Medulla oblongata (tissue), 1 donor: ENCODE data around the gene PTPRD.

Experiments
- DNase-seq: peaks from one replicate; pipeline ENCODE4 v3.0.0-alpha.2; 2015; ENCODE audit errors: extremely low spot score

Gene PTPRD

GRCh38 chr9:10173561-10173960 is 439.2 kb downstream of the PTPRD start:
- no peak for DNase-seq

GRCh38 chr9:10172476-10172875 is 440.3 kb downstream of the PTPRD start:
- no peak for DNase-seq

- no peak for DNase-seq
Observed at GRCh38 chr9:10168241-10168640, 444.6 kb downstream of the PTPRD start.

- DNase-seq: no peak
Observed at GRCh38 chr9:10148796-10149195, 464.0 kb downstream of the PTPRD start.

GRCh38 chr9:10146517-10147331 is 466.1 kb downstream of the PTPRD start:
- DNase-seq: no peak

- DNase-seq: no peak
Observed at GRCh38 chr9:10144355-10144754, 468.4 kb downstream of the PTPRD start.

GRCh38 chr9:10135553-10135952 is 477.2 kb downstream of the PTPRD start:
- no peak for DNase-seq

GRCh38 chr9:10134266-10134665 is 478.5 kb downstream of the PTPRD start:
- DNase-seq: no peak

- no peak for DNase-seq
Observed at GRCh38 chr9:10130061-10130675, 482.6 kb downstream of the PTPRD start.

- no peak for DNase-seq
Observed at GRCh38 chr9:10127867-10128266, 484.9 kb downstream of the PTPRD start.

- DNase-seq: no peak
Observed at GRCh38 chr9:10112798-10113197, 500.0 kb downstream of the PTPRD start.

GRCh38 chr9:10112070-10112469 is 500.7 kb downstream of the PTPRD start:
- DNase-seq: no peak

- DNase-seq: no peak
Observed at GRCh38 chr9:10108815-10109214, 504.0 kb downstream of the PTPRD start.

- no peak for DNase-seq
Observed at GRCh38 chr9:10104774-10105173, 508.0 kb downstream of the PTPRD start.

- DNase-seq: no peak
Observed at GRCh38 chr9:10095208-10095607, 517.6 kb downstream of the PTPRD start.

GRCh38 chr9:10094563-10094962 is 518.2 kb downstream of the PTPRD start:
- DNase-seq: no peak

- DNase-seq: no peak
Observed at GRCh38 chr9:10080012-10080411, 532.8 kb downstream of the PTPRD start.

- no peak for DNase-seq
Observed at GRCh38 chr9:10079284-10079964, 533.4 kb downstream of the PTPRD start.

- no peak for DNase-seq
Observed at GRCh38 chr9:10071579-10071978, 541.2 kb downstream of the PTPRD start.

GRCh38 chr9:10062629-10063395 is 550.0 kb downstream of the PTPRD start:
- no peak for DNase-seq

- no peak for DNase-seq
Observed at GRCh38 chr9:10059044-10059443, 553.8 kb downstream of the PTPRD start.

- no peak for DNase-seq
Observed at GRCh38 chr9:10055886-10056395, 556.9 kb downstream of the PTPRD start.
